CD4-positive, alpha-beta T cell (primary cell): ENCODE results near the gene GCK. TPM values are rescaled to one million over a fixed set of nuclear protein-coding genes. Genes with fewer than 3 reads are reported as not detected.

Source experiments
- ATAC-seq: fragments of 200-7000 bp; cut with Tn5 transposase; one replicate; pipeline ENCODE4 v1.10.0; 2022; ENCODE audit warnings: mild to moderate bottlenecking; ENCODE audit not compliant: poor library complexity
- CTCF ChIA-PET: fragments of 350-600 bp; sonication (Branson Sonifier 250); formaldehyde crosslinking; loops from one replicate; lab custom pipeline; 2021; ENCODE audit warnings: antibody characterized with exemption, inconsistent platforms; lab: Charles Lee
- POLR2A ChIA-PET: fragments of 350-600 bp; sonication (Branson Sonifier 250); formaldehyde crosslinking; loops from one replicate; lab custom pipeline; 2021; ENCODE audit warnings: antibody characterized with exemption, inconsistent platforms; lab: Charles Lee
- DNase-seq, 14 experiments: peaks; one replicate each; pipeline ENCODE4 v3.0.0-alpha.2; 2013 to 2020; ENCODE audit warnings: mixed read lengths in 2 of 14
- H3K27ac ChIP-seq, 2 donors: one replicate each; pipeline versions ENCODE4 v1.5.1 to v1.7.0; 2013; ENCODE audit warnings: low read length in 2 of 2, low read depth in 1 of 2, mild to moderate bottlenecking in 1 of 2
- H3K27me3 ChIP-seq, 2 experiments: 1 replicate in 1 of 2; 2 replicates in 1 of 2; pipeline versions ENCODE4 v1.6.1 to v1.7.0; 2013; ENCODE audit warnings: low read length in 2 of 2, control low read depth in 1 of 2, mild to moderate bottlenecking in 1 of 2, moderate library complexity in 1 of 2; ENCODE audit not compliant: insufficient read depth in 2 of 2, control insufficient read depth in 1 of 2
- H3K36me3 ChIP-seq: one replicate; pipeline ENCODE4 v1.6.1; 2013; ENCODE audit warnings: low read length, control low read depth; ENCODE audit not compliant: insufficient read depth
- H3K4me1 ChIP-seq: one replicate; pipeline ENCODE4 v1.6.1; 2013; ENCODE audit warnings: low read length, control low read depth; ENCODE audit not compliant: insufficient read depth
- H3K4me3 ChIP-seq: one replicate; pipeline ENCODE4 v1.5.1; 2013; ENCODE audit warnings: mild to moderate bottlenecking, low read length, moderate library complexity
- H3K9me3 ChIP-seq, 2 experiments: 1 replicate in 1 of 2; 2 replicates in 1 of 2; pipeline versions ENCODE4 v1.6.1 to v1.7.0; 2013; ENCODE audit warnings: low read length in 2 of 2, mild to moderate bottlenecking in 2 of 2, control low read depth in 1 of 2, moderate library complexity in 1 of 2; ENCODE audit not compliant: control insufficient read depth in 1 of 2, insufficient read depth in 1 of 2
- H3K27ac Mint-ChIP-seq: one replicate; pipeline ENCODE4 v1.8.0; 2020; ENCODE audit warnings: mixed read lengths
- H3K27me3 Mint-ChIP-seq: one replicate; pipeline ENCODE4 v1.8.0; 2021; ENCODE audit warnings: mixed read lengths
- H3K36me3 Mint-ChIP-seq: one replicate; pipeline ENCODE4 v1.8.0; 2021; ENCODE audit warnings: low read depth, mixed read lengths
- H3K4me1 Mint-ChIP-seq: one replicate; pipeline ENCODE4 v1.8.0; 2021; ENCODE audit warnings: low read depth, mixed read lengths
- H3K4me3 Mint-ChIP-seq: one replicate; pipeline ENCODE4 v1.8.0; 2020; ENCODE audit warnings: mild to moderate bottlenecking, mixed read lengths
- H3K9me3 Mint-ChIP-seq: one replicate; pipeline ENCODE4 v1.8.0; 2020; ENCODE audit warnings: mixed read lengths
- intact Hi-C, 2 experiments: fragments of 100-400 bp; cut with DNase I in 1 of 2; cut with micrococcal nuclease in 1 of 2; formaldehyde crosslinking; loops; one replicate each; pipeline versions ENCODE4 v1.15.1 to v1.9.0; 2023 to 2025; cut with DNase I, micrococcal nuclease
- total RNA-seq, 174 experiments: library from RNA in 2 of 174; stranded (reverse) in 2 of 174; gene quantifications; one replicate each; pipeline ENCODE4 v1.2.3 and lab custom pipeline; 2021 to 2026
- TF ChIP-seq, protein P1 (sequence below): fragments of 200-600 bp; IDR thresholded peaks from one replicate; pipeline ENCODE4 v1.8.0; 2022; ENCODE audit warnings: antibody characterized with exemption, mild to moderate bottlenecking

Gene GCK
- total RNA-seq, 2 experiments from 2014 or later = 0.47 to 0.71 TPM

- CTCF ChIA-PET = no interaction called here
- Mint-ChIP-seq H3K27ac (no peak overlapping the region), H3K36me3 (no peaks in the 10 kb centered on the region), H3K27me3 (peaks cover 1% of the 10 kb centered on the region), H3K4me1 (peaks cover 9% of the 10 kb centered on the region), H3K9me3 (no peaks in the 10 kb centered on the region), H3K4me3 (no peak overlapping the region)
- Histone ChIP-seq H3K36me3 (no peaks in the 10 kb centered on the region), H3K9me3 (peaks cover 0 to 3% of the 10 kb centered on the region in 2 experiments), H3K27ac (no peak overlapping the region), H3K4me3 (no peak overlapping the region), H3K27me3 (peaks cover 0 to 6% of the 10 kb centered on the region in 2 experiments), H3K4me1 (peaks cover 17% of the 10 kb centered on the region)
- TF ChIP-seq, protein P1, sequence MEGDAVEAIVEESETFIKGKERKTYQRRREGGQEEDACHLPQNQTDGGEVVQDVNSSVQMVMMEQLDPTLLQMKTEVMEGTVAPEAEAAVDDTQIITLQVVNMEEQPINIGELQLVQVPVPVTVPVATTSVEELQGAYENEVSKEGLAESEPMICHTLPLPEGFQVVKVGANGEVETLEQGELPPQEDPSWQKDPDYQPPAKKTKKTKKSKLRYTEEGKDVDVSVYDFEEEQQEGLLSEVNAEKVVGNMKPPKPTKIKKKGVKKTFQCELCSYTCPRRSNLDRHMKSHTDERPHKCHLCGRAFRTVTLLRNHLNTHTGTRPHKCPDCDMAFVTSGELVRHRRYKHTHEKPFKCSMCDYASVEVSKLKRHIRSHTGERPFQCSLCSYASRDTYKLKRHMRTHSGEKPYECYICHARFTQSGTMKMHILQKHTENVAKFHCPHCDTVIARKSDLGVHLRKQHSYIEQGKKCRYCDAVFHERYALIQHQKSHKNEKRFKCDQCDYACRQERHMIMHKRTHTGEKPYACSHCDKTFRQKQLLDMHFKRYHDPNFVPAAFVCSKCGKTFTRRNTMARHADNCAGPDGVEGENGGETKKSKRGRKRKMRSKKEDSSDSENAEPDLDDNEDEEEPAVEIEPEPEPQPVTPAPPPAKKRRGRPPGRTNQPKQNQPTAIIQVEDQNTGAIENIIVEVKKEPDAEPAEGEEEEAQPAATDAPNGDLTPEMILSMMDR = no peak
- POLR2A ChIA-PET = no interaction called here
- ATAC-seq (no peak), DNase-seq (no peak)
- intact Hi-C loops = no loop called here
Observed at GRCh38 chr7:44100458-44101302, 88.6 kb downstream of the GCK start.

GRCh38 chr7:44099669-44100068 lies 89.6 kb downstream of the GCK start:
- ChIA-PET POLR2A (no interaction called here), CTCF (no interaction called here)
- Mint-ChIP-seq H3K4me3 (no peak overlapping the region), H3K27me3 (no peaks in the 10 kb centered on the region), H3K27ac (no peak overlapping the region), H3K36me3 (no peaks in the 10 kb centered on the region), H3K4me1 (no peaks in the 10 kb centered on the region), H3K9me3 (no peaks in the 10 kb centered on the region)
- H3K27ac ChIP-seq = no peak overlapping the region
- no peak overlapping the region for H3K4me3 ChIP-seq
- H3K4me1 ChIP-seq = peaks cover 7% of the 10 kb centered on the region
- TF ChIP-seq, protein P1 = no peak
- H3K9me3 ChIP-seq = no peaks in the 10 kb centered on the region
- DNase-seq = no peak
- peaks cover 0 to 4% of the 10 kb centered on the region in 2 experiments for H3K27me3 ChIP-seq
- intact Hi-C loops = no loop called here
- ATAC-seq = no peak
- no peaks in the 10 kb centered on the region for H3K36me3 ChIP-seq

- no peaks in the 10 kb centered on the region for H3K36me3 Mint-ChIP-seq
- Histone ChIP-seq H3K36me3 (no peaks in the 10 kb centered on the region), H3K9me3 (no peaks in the 10 kb centered on the region), H3K4me1 (peaks cover under 1% of the 10 kb centered on the region), H3K27me3 (peaks cover 0 to 1% of the 10 kb centered on the region in 2 experiments), H3K4me3 (no peak overlapping the region), H3K27ac (no peak overlapping the region)
- DNase-seq (no peak), ATAC-seq (no peak)
- no peaks in the 10 kb centered on the region for H3K9me3 Mint-ChIP-seq
- H3K4me1 Mint-ChIP-seq = no peaks in the 10 kb centered on the region
- H3K27me3 Mint-ChIP-seq = no peaks in the 10 kb centered on the region
- ChIA-PET CTCF (no interaction called here), POLR2A (no interaction called here)
- intact Hi-C loops = no loop called here
- no peak overlapping the region for H3K4me3 Mint-ChIP-seq
- H3K27ac Mint-ChIP-seq = no peak overlapping the region
- TF ChIP-seq, protein P1 = no peak
Observed at GRCh38 chr7:44098092-44099068, 90.9 kb downstream of the GCK start.
